Naive thymus-derived CD4-positive, alpha-beta T cell (primary cell): Measurements from ENCODE around the gene DIP2B. TPM values are rescaled to one million over a fixed set of nuclear protein-coding genes. Genes with fewer than 3 reads are reported as not detected.

Experiments used
- ATAC-seq: fragments of 150-1000 bp; cut with Tn5 transposase; 2 replicates; pipeline ENCODE4 v1.10.0; 2021; ENCODE audit warnings: mild to moderate bottlenecking, moderate library complexity
- CTCF ChIA-PET: fragments of 350-600 bp; sonication (Branson Sonifier 250); formaldehyde crosslinking; loops from one replicate; lab custom pipeline; 2021; ENCODE audit warnings: antibody characterized with exemption; lab: Charles Lee
- POLR2A ChIA-PET: fragments of 350-600 bp; sonication (Branson Sonifier 250); formaldehyde crosslinking; loops from one replicate; lab custom pipeline; 2021; ENCODE audit warnings: antibody characterized with exemption, inconsistent platforms; lab: Charles Lee
- DNase-seq, 9 donors: peaks; one replicate each; pipeline versions ENCODE4 v3.0.0 to v3.0.0-alpha.2; 2020 to 2022; ENCODE audit warnings: mixed read lengths in 1 of 9
- H3K27ac ChIP-seq: one replicate; pipeline ENCODE4 v1.7.0; 2013; ENCODE audit warnings: mild to moderate bottlenecking, low read depth, low read length, moderate library complexity
- H3K27me3 ChIP-seq, 2 donors: one replicate each; pipeline ENCODE4 v1.7.0; 2013; ENCODE audit warnings: low read length in 2 of 2, mild to moderate bottlenecking in 2 of 2, moderate library complexity in 2 of 2; ENCODE audit not compliant: control insufficient read depth in 2 of 2, insufficient read depth in 2 of 2
- H3K36me3 ChIP-seq, 3 experiments: 1 replicate in 2 of 3; 2 replicates in 1 of 3; pipeline ENCODE4 v1.7.0; 2013; ENCODE audit warnings: low read length in 3 of 3, mild to moderate bottlenecking in 3 of 3, moderate library complexity in 1 of 3; ENCODE audit not compliant: insufficient read depth in 3 of 3, control insufficient read depth in 2 of 3
- H3K4me1 ChIP-seq, 2 donors: one replicate each; pipeline ENCODE4 v1.7.0; 2013; ENCODE audit warnings: low read length in 2 of 2, mild to moderate bottlenecking in 2 of 2, moderate library complexity in 1 of 2; ENCODE audit not compliant: control insufficient read depth in 2 of 2, insufficient read depth in 2 of 2
- H3K4me3 ChIP-seq: 2 replicates; pipeline ENCODE4 v1.7.0; 2013; ENCODE audit warnings: mild to moderate bottlenecking, low read length
- H3K9me3 ChIP-seq, 3 experiments: 1 replicate in 2 of 3; 2 replicates in 1 of 3; pipeline ENCODE4 v1.7.0; 2013; ENCODE audit warnings: low read length in 3 of 3; ENCODE audit not compliant: control insufficient read depth in 2 of 3
- H3K27ac Mint-ChIP-seq, 9 donors: one replicate each; pipeline ENCODE4 v1.8.0; 2020 to 2022; ENCODE audit warnings: mixed read lengths in 9 of 9, mild to moderate bottlenecking in 8 of 9, moderate library complexity in 5 of 9, inconsistent platforms in 2 of 9
- H3K27me3 Mint-ChIP-seq, 5 donors: one replicate each; pipeline ENCODE4 v1.8.0; 2021 to 2022; ENCODE audit warnings: mixed read lengths in 5 of 5, mild to moderate bottlenecking in 1 of 5
- H3K36me3 Mint-ChIP-seq, 5 donors: one replicate each; pipeline ENCODE4 v1.8.0; 2020 to 2022; ENCODE audit warnings: mixed read lengths in 5 of 5, mild to moderate bottlenecking in 3 of 5, inconsistent platforms in 1 of 5
- H3K4me1 Mint-ChIP-seq, 7 donors: one replicate each; pipeline ENCODE4 v1.8.0; 2020 to 2022; ENCODE audit warnings: mixed read lengths in 7 of 7, mild to moderate bottlenecking in 3 of 7, inconsistent platforms in 1 of 7
- H3K4me3 Mint-ChIP-seq, 10 donors: one replicate each; pipeline ENCODE4 v1.8.0; 2020 to 2022; ENCODE audit warnings: mild to moderate bottlenecking in 10 of 10, mixed read lengths in 10 of 10, moderate library complexity in 6 of 10, inconsistent platforms in 2 of 10
- H3K9me3 Mint-ChIP-seq, 11 donors: one replicate each; pipeline ENCODE4 v1.8.0; 2020 to 2022; ENCODE audit warnings: mixed read lengths in 11 of 11, mild to moderate bottlenecking in 4 of 11, inconsistent platforms in 1 of 11, moderate library complexity in 1 of 11
- intact Hi-C, 2 donors: fragments of 100-400 bp; cut with micrococcal nuclease; formaldehyde crosslinking; loops; one replicate each; pipeline ENCODE4 v1.15.1; 2023
- polyA plus RNA-seq, 2 donors: library from polyadenylated mRNA; unstranded; fragments of 300-500 nt; fragmentation: Illumina TruSeq; gene quantifications; one replicate each; pipeline ENCODE4 v1.2.3, GENCODE V29; 2021
- total RNA-seq, 6 experiments: library from RNA in 5 of 6; stranded (reverse) in 5 of 6; gene quantifications; 1 replicate in 5 of 6; 2 replicates in 1 of 6; pipeline ENCODE4 v1.2.3 and lab custom pipeline; 2021 to 2026

DIP2B gene
- total and polyA plus RNA-seq, 7 experiments from 2014 or later, result 10.0 to 41.8 (median 34.3) TPM

- H3K27ac Mint-ChIP-seq, result peak overlapping the region in 1 of 9 donors; percentile 31
- ChIA-PET POLR2A (interaction anchor here (0.6 kb wide), 1 partner anchor 33 kb away, joined by 5 read pairs; no protein-coding TSS in a partner anchor), CTCF (no interaction called here)
- Histone ChIP-seq H3K9me3 (no peaks in the 10 kb centered on the region), H3K27me3 (no peaks in the 10 kb centered on the region), H3K27ac (no peak overlapping the region), H3K36me3 (peaks cover 15 to 92% (median 16%) of the 10 kb centered on the region in 3 experiments), H3K4me3 (no peak overlapping the region), H3K4me1 (no peaks in the 10 kb centered on the region)
- DNase-seq, result no peak
- peaks cover 0 to 3% (median 0%) of the 10 kb centered on the region in 7 donors for H3K4me1 Mint-ChIP-seq
- intact Hi-C loops, result no loop called here
- H3K27me3 Mint-ChIP-seq, result no peaks in the 10 kb centered on the region
- no peak for ATAC-seq
- H3K4me3 Mint-ChIP-seq, result no peak overlapping the region
- H3K36me3 Mint-ChIP-seq, result peaks cover 13 to 55% (median 27%) of the 10 kb centered on the region in 5 donors
- H3K9me3 Mint-ChIP-seq, result no peaks in the 10 kb centered on the region
Observed at GRCh38 chr12:50696931-50697330, 192.1 kb downstream of the DIP2B start.

GRCh38 chr12:50699154-50699553, 194.4 kb downstream of the DIP2B start:
- no peaks in the 10 kb centered on the region for H3K9me3 ChIP-seq
- CTCF ChIA-PET, result no interaction called here
- Mint-ChIP-seq H3K9me3 (no peaks in the 10 kb centered on the region), H3K27me3 (no peaks in the 10 kb centered on the region), H3K4me3 (no peak overlapping the region), H3K27ac (peak overlapping the region in 5 of 9 donors; percentile 23 to 75 (median 43)), H3K36me3 (peaks cover 15 to 50% (median 27%) of the 10 kb centered on the region in 5 donors), H3K4me1 (peaks cover 0 to 3% (median 0%) of the 10 kb centered on the region in 7 donors)
- no peaks in the 10 kb centered on the region for H3K4me1 ChIP-seq
- ATAC-seq, result no peak
- POLR2A ChIA-PET, result no interaction called here
- intact Hi-C loops, result no loop called here
- no peaks in the 10 kb centered on the region for H3K27me3 ChIP-seq
- H3K36me3 ChIP-seq, result peaks cover 9 to 83% (median 16%) of the 10 kb centered on the region in 3 experiments
- no peak overlapping the region for H3K27ac ChIP-seq
- H3K4me3 ChIP-seq, result no peak overlapping the region
- DNase-seq, result no peak

- Mint-ChIP-seq H3K9me3 (no peaks in the 10 kb centered on the region), H3K27ac (peak overlapping the region in 3 of 9 donors; percentile 22 to 28 (median 25)), H3K4me1 (peaks cover 0 to 3% (median 0%) of the 10 kb centered on the region in 7 donors), H3K27me3 (no peaks in the 10 kb centered on the region), H3K36me3 (peaks cover 19 to 54% (median 29%) of the 10 kb centered on the region in 5 donors), H3K4me3 (no peak overlapping the region)
- no peak for DNase-seq
- ATAC-seq, result no peak
- H3K27me3 ChIP-seq, result no peaks in the 10 kb centered on the region
- intact Hi-C loops, result no loop called here
- CTCF ChIA-PET, result no interaction called here
- H3K9me3 ChIP-seq, result no peaks in the 10 kb centered on the region
- H3K4me1 ChIP-seq, result no peaks in the 10 kb centered on the region
- no peak overlapping the region for H3K27ac ChIP-seq
- POLR2A ChIA-PET, result no interaction called here
- H3K36me3 ChIP-seq, result peaks cover 15 to 85% (median 16%) of the 10 kb centered on the region in 3 experiments
- H3K4me3 ChIP-seq, result no peak overlapping the region
Observed at GRCh38 chr12:50699940-50700339, 195.2 kb downstream of the DIP2B start.

- intact Hi-C loops, result no loop called here
- no peak for ATAC-seq
- Mint-ChIP-seq H3K36me3 (peaks cover 11 to 60% (median 25%) of the 10 kb centered on the region in 5 donors), H3K9me3 (peaks cover 0 to 1% (median 0%) of the 10 kb centered on the region in 11 donors), H3K4me3 (no peak overlapping the region), H3K4me1 (no peaks in the 10 kb centered on the region), H3K27ac (peak overlapping the region in 2 of 9 donors; percentile 12), H3K27me3 (no peaks in the 10 kb centered on the region)
- no peak overlapping the region for H3K4me3 ChIP-seq
- peaks cover 0 to 85% (median 30%) of the 10 kb centered on the region in 3 experiments for H3K36me3 ChIP-seq
- no peak overlapping the region for H3K27ac ChIP-seq
- CTCF ChIA-PET, result no interaction called here
- no peak for DNase-seq
- no peaks in the 10 kb centered on the region for H3K9me3 ChIP-seq
- POLR2A ChIA-PET, result no interaction called here
- H3K27me3 ChIP-seq, result no peaks in the 10 kb centered on the region
- no peaks in the 10 kb centered on the region for H3K4me1 ChIP-seq
Observed at GRCh38 chr12:50706606-50707005, 201.8 kb downstream of the DIP2B start.

- Mint-ChIP-seq H3K27me3 (no peaks in the 10 kb centered on the region), H3K27ac (peak overlapping the region in 2 of 9 donors; percentile 73 to 78), H3K9me3 (peaks cover 0 to 1% (median 0%) of the 10 kb centered on the region in 11 donors), H3K4me3 (no peak overlapping the region), H3K4me1 (no peaks in the 10 kb centered on the region), H3K36me3 (peaks cover 11 to 60% (median 25%) of the 10 kb centered on the region in 5 donors)
- CTCF ChIA-PET, result no interaction called here
- ATAC-seq (no peak), DNase-seq (no peak)
- intact Hi-C loops, result no loop called here
- Histone ChIP-seq H3K4me3 (no peak overlapping the region), H3K4me1 (no peaks in the 10 kb centered on the region), H3K27ac (no peak overlapping the region), H3K9me3 (no peaks in the 10 kb centered on the region), H3K36me3 (peaks cover 0 to 88% (median 30%) of the 10 kb centered on the region in 3 experiments), H3K27me3 (no peaks in the 10 kb centered on the region)
- POLR2A ChIA-PET, result no interaction called here
Observed at GRCh38 chr12:50707396-50707795, 202.6 kb downstream of the DIP2B start.

- intact Hi-C loops, result no loop called here
- ATAC-seq (no peak), DNase-seq (no peak)
- Mint-ChIP-seq H3K9me3 (peaks cover 0 to 1% (median 0%) of the 10 kb centered on the region in 11 donors), H3K27me3 (no peaks in the 10 kb centered on the region), H3K4me3 (no peak overlapping the region), H3K36me3 (peaks cover 11 to 57% (median 25%) of the 10 kb centered on the region in 5 donors), H3K4me1 (no peaks in the 10 kb centered on the region), H3K27ac (peak overlapping the region in 1 of 9 donors; percentile 43)
- POLR2A ChIA-PET, result interaction anchor here (0.8 kb wide), 1 partner anchor 13 kb away, joined by 3 read pairs; no protein-coding TSS in a partner anchor
- no peaks in the 10 kb centered on the region for H3K9me3 ChIP-seq
- H3K4me1 ChIP-seq, result no peaks in the 10 kb centered on the region
- CTCF ChIA-PET, result interaction anchor here (0.6 kb wide), 2 partner anchors 55 to 672 kb away, joined by 3 read pairs; no protein-coding TSS in a partner anchor
- H3K36me3 ChIP-seq, result peaks cover 0 to 90% (median 27%) of the 10 kb centered on the region in 3 experiments
- H3K27ac ChIP-seq, result no peak overlapping the region
- no peak overlapping the region for H3K4me3 ChIP-seq
- no peaks in the 10 kb centered on the region for H3K27me3 ChIP-seq
Observed at GRCh38 chr12:50708631-50709030, 203.8 kb downstream of the DIP2B start.

- H3K27me3 ChIP-seq, result no peaks in the 10 kb centered on the region
- intact Hi-C loops, result no loop called here
- no peak overlapping the region for H3K4me3 ChIP-seq
- CTCF ChIA-PET, result no interaction called here
- POLR2A ChIA-PET, result no interaction called here
- Mint-ChIP-seq H3K4me1 (no peaks in the 10 kb centered on the region), H3K27ac (no peak overlapping the region), H3K36me3 (peaks cover 10 to 55% (median 24%) of the 10 kb centered on the region in 5 donors), H3K27me3 (no peaks in the 10 kb centered on the region), H3K4me3 (no peak overlapping the region), H3K9me3 (peaks cover 0 to 1% (median 0%) of the 10 kb centered on the region in 11 donors)
- H3K27ac ChIP-seq, result no peak overlapping the region
- no peak for ATAC-seq
- peaks cover 0 to 90% (median 14%) of the 10 kb centered on the region in 3 experiments for H3K36me3 ChIP-seq
- no peaks in the 10 kb centered on the region for H3K9me3 ChIP-seq
- H3K4me1 ChIP-seq, result no peaks in the 10 kb centered on the region
- no peak for DNase-seq
Observed at GRCh38 chr12:50711121-50711520, 206.3 kb downstream of the DIP2B start.
